GM13976 (cell line): ENCODE results near the gene NEURL3.

Experiments
- DNase-seq: peaks from one replicate; pipeline ENCODE4 v3.0.0; 2012; ENCODE audit warnings: low spot score
- CTCF ChIP-seq: IDR thresholded peaks from 2 replicates; pipeline ENCODE4 v1.5.1; 2012; ENCODE audit warnings: borderline replicate concordance, mild to moderate bottlenecking; ENCODE audit not compliant: insufficient read depth; ENCODE audit errors: extremely low read depth, missing control alignments, control extremely low read depth
- in situ Hi-C: fragments of 300-500 bp; cut with MboI; formaldehyde crosslinking; loops from one replicate; pipeline ENCODE4 v1.12.0; 2022; ENCODE audit warnings: low sequenced_read_pairs, mixed read lengths, inconsistent platforms; ENCODE audit not compliant: unreplicated experiment

NEURL3 gene

GRCh38 chr2:96447726-96448125, 57.4 kb downstream of the NEURL3 start:
- in situ Hi-C loops: no loop called here
- no peak for DNase-seq
- TF ChIP-seq CTCF: no peak
